Fibroblast of skin of scalp (primary cell): ENCODE data around the gene DDB1.

Experiments
- DNase-seq: peaks from one replicate; pipeline ENCODE4 v3.0.0-alpha.2; 2013

The DDB1 gene

DNA sequence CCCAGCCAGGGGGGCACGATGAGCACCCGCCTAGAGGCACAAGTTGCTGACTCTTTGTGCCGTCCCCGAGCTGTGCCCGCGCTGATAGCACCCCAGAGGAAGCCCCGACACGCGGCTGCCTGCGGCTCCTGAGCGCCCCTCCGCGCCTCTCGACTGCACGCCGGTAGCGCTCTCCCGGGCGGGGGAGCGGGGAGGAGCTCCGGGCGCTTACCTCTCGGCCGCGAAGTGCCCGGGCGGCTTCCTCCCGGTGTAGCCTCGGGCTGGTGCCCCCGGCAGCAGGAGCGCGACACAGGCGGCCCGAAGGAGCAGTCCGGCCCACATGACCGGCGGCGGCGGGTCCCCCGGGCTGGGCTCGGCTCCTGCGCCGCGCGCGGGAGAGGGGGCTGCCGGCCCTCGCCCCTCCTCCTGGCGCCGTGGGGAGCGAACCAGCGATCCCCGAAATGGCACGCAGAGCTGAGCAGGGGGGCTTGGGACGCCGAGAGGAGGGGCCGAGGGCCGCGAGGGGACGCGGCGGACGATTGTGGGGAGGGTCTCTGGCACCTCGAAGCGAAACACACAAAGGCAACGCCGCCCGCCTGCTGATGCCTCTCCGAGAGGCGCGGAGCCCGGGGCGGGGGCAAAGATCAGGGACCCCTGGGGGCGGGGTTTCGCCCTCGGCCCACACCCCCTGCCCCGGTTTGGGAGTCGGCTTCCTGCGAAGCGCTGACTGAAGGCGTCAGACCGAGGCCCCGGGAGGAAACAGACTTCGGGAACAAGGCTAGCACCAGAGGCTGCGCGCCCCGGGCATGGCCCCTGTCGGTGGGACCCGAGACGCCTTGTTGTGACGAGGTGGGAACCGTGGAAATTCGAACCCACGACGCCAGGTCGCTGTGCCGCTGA is 37.9 kb downstream of the DDB1 start, which contains the start of gene VWCE:
TSS of gene VWCE (minus strand) at position 600 of the 879 bp plus-strand sequence. CDS start at position 321, 279 bp downstream.
- peak; percentile 44 for DNase-seq

- peak; percentile 40 for DNase-seq
Observed at GRCh38 chr11:61293867-61294716, 38.8 kb downstream of the DDB1 start.

GRCh38 chr11:61292356-61292755 is 40.5 kb downstream of the DDB1 start:
- no peak for DNase-seq

GRCh38 chr11:61290905-61291690 is 41.8 kb downstream of the DDB1 start:
- DNase-seq, result no peak

- DNase-seq, result no peak
Observed at GRCh38 chr11:61287338-61287977, 45.4 kb downstream of the DDB1 start.

DNA sequence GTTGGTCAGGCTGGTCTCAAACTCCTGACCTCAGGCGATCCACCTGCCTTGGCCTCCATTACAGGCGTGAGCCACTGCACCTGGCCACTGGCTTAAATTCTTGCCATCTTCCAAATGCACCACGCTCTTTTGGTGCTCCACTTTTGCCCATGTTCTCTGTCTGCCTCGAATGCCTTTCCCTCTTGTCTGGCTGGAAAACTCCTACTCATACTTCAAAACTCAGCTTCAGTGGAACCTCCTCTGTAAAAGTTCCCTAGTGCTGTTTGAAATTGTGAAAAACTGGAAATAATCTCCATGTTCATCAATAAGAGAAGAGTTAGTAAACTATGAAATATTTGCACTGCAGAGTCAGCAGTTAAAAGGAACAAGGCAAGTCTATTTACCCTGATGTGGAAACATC is 49.3 kb downstream of the DDB1 start:
- no peak for DNase-seq

DNA sequence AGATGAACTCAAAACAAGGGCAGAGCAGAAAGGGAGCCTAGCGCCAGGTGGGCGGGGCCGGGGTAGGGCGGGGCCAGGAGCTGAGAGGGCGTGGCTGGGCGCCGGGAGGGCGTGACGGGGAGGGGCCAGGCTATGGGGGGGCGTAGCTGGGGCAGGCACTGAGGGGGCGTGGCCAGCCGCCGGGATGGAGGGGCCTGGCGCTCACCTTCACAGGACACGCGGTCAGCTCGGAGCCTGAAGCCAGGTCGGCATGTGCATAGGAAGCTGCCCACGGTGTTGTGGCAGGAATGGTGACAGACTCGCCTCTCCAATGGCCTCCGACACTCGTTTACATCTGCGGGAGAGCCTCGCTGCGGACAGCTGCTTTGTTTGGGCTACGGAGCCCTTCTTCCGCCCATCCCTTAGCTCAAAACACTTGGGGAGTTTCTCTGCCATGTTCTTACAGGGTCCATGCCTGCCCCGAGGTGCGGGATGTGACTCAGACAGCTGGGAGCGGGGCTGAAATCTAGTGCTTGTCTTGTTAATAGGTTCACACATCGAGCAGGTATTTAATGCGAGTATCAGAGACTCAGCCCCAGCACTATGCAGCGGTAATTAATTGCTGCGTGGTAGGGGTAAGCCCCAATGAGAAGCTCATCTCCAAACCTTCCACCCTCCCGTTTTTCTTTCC is 51.2 kb downstream of the DDB1 start:
- DNase-seq, result peak; percentile 24

DNA sequence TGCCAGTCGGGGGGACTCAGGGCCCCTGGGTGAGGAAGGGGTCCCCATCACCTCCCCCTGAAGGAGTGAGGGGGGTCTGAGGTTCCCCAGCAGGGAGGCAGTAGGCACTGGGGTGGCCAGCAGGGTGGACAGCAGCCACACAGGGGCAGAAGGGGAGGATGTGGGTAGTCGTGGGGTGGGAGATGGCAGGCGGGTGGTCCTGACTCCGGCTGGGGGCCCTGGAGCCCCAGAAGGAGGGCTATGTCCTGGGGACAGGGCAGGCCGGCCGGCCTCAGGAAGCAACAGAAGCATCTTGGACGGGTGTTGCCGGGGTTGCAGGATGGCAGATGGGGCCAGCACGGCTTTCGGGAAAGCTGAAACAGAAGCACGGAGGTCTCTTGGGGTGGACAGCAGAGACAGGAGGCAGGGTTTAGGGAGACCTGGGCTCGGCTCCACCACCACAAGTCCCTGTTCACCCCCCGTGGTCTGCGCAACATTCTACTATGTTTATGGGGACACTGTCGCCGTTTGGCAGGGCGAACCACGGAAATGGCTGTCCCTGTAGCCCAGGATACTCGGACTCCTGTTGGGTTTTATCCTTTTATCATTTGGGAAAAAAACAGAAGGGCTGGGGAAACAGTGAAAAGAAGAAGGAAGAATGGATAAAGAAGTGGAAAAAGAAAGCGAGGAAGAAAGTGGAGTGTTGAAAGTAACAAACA is 51.9 kb downstream of the DDB1 start:
- no peak for DNase-seq

DNA sequence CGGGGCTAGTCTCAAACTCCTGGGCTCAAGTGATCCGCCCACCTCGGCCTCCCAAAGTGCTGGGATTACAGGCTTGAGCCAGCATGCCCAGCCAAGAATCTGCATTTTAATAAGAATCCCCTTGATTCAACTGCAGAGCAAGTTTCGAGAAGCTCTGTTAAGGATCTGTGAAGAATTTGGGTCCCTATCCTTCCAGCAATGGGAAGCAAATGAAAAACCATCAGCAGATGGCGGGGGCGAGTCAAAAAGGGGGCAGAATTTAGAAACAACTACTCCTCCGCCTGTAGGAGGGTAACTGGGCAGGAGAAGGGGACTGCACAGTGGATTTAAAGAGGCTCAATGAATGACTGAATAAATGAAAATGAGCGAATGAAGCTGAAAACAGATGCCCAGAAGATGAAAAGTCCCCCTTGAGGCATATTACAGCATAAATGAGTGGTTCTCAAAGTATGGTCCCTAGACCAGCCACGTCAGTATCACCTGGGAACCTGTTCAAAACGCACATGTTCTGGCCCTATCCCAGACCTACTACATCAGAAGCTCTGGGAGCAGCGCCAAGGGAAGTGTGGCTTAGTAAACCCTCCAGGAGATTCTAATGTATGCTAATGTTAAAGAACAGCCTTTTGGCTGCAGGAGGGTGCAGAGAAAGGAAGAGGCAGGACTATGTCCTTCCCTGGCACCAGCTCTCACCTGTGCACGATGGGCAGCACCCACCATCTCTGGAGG is 52.8 kb downstream of the DDB1 start:
- no peak for DNase-seq

DNA sequence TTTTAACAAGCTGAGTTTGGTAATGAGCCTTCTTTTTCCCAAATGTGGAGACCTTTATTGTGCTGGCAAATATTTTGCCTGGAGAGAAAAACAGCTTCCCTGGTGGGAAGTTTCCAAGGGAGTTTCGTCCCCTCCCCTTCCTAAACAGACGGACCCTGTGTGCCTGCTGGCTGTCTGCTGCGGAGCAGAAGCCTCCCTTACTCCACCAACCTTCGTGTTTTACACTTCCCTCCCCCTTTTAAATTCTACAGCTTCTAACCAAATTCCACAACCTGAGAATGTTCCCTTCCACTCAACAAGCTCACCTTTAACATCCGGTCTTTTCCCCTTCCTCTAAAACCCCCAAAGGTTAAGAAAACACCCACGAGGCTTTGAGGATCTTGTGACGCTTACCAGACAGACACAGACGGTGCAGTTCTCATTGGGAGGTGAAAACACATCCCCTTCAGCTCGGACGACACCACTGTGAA is 54.9 kb downstream of the DDB1 start:
- no peak for DNase-seq

- no peak for DNase-seq
Observed at GRCh38 chr11:61277186-61278000, 55.5 kb downstream of the DDB1 start.

- no peak for DNase-seq
Observed at GRCh38 chr11:61275191-61275590, 57.7 kb downstream of the DDB1 start.

- DNase-seq, result no peak
Observed at GRCh38 chr11:61274084-61274483, 58.8 kb downstream of the DDB1 start.

GRCh38 chr11:61273178-61274078 is 59.5 kb downstream of the DDB1 start:
- DNase-seq, result no peak

GRCh38 chr11:61272731-61273130 is 60.2 kb downstream of the DDB1 start:
- DNase-seq, result no peak

DNA sequence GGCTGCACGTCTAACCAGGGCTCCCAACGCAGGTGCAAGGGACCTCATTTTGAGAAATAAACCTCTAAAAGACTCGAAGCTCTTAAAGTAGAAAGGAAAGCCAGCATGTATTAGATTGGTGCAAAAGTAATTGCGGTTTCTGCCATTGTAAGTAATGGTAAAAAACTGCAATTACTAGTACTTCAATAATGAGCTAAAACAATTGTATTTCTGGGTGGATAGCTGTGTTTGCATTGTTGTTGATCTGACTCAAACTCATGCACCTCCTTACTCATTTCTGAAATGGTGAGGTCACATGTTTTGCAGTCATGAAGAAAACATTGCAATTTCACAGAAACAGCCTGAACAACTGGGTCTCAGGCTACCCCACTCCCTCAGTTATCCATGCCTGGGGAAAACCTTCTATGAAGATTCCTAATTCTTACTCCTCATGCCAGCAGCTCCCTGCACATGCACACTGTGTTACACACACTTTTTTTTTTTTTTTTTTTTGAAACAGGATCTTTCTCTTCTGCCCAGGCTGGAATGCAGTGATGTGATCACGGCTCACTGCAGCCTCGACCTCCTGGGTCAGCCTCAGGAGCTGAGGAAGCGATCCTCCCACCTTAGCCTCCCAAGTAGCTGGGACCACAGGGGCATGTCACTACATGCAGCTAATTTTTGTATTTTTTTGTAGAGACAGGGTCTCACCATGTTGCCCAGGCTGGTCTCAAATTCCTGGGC is 62.4 kb downstream of the DDB1 start:
- no peak for DNase-seq

DNA sequence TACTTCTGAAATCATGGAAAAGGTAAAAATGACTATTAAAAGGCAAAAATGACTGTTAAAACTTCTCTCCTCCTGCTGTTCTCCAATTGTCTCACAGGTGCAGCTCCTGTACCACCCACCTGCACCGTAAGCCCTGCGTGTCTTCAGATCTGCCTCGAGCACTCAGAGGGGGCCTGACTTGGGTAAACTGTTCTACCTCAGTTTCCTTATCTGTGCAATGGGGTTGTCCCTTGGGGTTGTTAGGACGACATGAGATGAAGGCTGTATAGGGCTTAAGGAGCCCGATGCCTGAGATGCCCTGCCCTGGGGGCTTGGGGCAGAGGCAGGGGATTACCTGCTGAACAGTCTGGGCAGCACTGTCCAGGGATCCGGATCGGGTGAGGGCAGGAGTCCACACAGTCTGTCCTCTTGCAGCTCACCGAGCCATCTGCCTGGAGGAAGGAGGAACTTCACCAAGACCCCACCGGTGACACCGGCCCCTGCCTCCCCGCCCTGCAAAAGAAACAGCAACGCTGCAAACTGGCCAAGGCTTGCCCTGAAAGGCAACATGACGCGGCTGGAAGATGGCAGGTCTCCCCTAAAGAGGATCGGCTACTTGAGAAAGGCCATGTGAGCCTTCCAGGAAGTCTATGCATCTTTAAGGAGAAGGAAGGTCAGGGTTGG is 64.2 kb downstream of the DDB1 start:
- no peak for DNase-seq
